Vagina (tissue), 2 donors: ENCODE data around the gene C9orf43.

Source experiments
- CTCF ChIP-seq, 3 experiments: fragments of 450-650 bp in 2 of 3; fragments of 200-600 bp in 1 of 3; sonication (generic) in 1 of 3; IDR thresholded peaks; one replicate each; pipeline ENCODE4 v1.5.1; 2017 to 2019; ENCODE audit warnings: antibody characterized with exemption in 3 of 3, mild to moderate bottlenecking in 2 of 3, moderate library complexity in 2 of 3
- POLR2A ChIP-seq, 2 donors: fragments of 450-650 bp; IDR thresholded peaks; one replicate each; pipeline ENCODE4 v1.6.1; 2017; ENCODE audit warnings: antibody characterized with exemption in 2 of 2, mild to moderate bottlenecking in 2 of 2, moderate library complexity in 2 of 2
- POLR2AphosphoS5 ChIP-seq, 2 donors: sonication (generic); formaldehyde crosslinking; IDR thresholded peaks; one replicate each; pipeline ENCODE4 v1.9.0; 2017; ENCODE audit warnings: antibody characterized with exemption in 2 of 2, mild to moderate bottlenecking in 2 of 2, low read depth in 1 of 2; ENCODE audit not compliant: insufficient read depth in 1 of 2

- TF ChIP-seq CTCF (IDR thresholded peaks at IDR 0.05) (no peak), POLR2A (IDR thresholded peaks at IDR 0.05) (no peak), POLR2AphosphoS5 (IDR thresholded peaks at IDR 0.05; ENCODE audit: insufficient read depth in 1 of 2, low read depth in 1 of 2) (no peak)
Observed at GRCh38 chr9:113431191-113431590, 20.6 kb downstream of the C9orf43 start.
